Measurements from ENCODE around the gene CDK17.

DNA sequence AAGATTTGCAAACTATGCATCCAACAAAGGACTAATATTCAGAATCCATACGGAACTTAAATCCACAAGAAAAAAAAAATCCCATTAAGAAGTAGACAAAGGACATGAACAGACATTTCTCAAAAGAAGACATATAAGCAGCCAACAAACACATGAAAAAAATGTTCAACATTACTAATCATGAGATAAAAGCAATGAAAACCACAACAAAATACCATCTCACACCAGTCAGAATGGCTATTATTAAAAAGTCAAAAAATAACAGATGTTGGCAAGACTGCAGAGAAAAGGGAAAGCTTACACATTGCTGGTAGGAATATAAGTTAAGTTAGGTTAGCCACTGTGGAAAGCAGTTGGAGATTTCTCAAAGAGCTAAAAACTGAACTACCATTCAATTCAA, 16.2 kb downstream of the CDK17 start:
- TF ChIP-seq, protein P1, sequence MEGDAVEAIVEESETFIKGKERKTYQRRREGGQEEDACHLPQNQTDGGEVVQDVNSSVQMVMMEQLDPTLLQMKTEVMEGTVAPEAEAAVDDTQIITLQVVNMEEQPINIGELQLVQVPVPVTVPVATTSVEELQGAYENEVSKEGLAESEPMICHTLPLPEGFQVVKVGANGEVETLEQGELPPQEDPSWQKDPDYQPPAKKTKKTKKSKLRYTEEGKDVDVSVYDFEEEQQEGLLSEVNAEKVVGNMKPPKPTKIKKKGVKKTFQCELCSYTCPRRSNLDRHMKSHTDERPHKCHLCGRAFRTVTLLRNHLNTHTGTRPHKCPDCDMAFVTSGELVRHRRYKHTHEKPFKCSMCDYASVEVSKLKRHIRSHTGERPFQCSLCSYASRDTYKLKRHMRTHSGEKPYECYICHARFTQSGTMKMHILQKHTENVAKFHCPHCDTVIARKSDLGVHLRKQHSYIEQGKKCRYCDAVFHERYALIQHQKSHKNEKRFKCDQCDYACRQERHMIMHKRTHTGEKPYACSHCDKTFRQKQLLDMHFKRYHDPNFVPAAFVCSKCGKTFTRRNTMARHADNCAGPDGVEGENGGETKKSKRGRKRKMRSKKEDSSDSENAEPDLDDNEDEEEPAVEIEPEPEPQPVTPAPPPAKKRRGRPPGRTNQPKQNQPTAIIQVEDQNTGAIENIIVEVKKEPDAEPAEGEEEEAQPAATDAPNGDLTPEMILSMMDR (conservative IDR thresholded peaks at IDR 0.05; ENCODE audit: low read depth, low read length) = no peak
- TF ChIP-seq EZH2phosphoT487 (IDR thresholded peaks at IDR 0.05; ENCODE audit: borderline replicate concordance, low read length) = no peak

Measured in PC-3 (cell line).